ENCODE results near the gene KIF26B.
"Not testable (repeated sequence)": the region's sequence is repeated elsewhere in the genome, so short reads cannot be mapped to it uniquely, and the experiment has no call there.

KIF26B gene

DNA sequence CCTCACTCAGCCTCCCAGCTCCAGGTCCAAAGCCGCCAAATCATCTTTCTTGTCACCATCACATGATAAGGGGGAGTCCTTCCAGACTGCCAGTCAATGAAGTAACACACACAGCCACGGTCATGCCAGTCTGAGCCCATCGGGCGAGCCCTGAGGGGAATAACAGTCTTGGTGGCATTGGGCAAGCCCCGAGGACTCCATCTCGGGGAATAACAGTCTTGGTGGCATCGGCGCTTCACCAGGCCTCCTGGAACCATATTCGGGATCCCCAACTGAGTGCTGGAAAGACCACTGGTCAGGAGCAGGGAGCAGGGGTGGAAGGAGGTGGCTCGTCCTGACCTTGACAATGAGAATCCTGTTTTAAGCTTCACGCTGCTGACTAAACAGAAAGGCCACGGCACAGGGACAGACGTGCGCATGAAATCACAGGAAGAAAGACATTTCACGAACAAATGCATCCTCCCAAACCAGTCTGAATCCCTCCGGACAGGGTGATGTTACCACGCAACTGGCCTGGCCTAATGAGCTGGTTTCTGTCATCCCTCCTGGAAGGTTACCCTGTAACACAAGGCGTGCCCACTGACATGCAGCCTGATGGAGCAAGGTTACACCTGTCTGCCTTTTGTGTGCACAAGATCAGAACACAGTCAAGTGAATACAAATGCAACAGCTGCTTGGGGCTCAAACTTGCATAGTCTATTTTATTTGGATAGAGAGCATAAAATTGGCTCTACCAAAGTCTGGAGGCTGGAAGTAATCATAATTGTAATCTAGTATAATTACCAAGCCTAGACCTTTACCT, 517.4 kb downstream of the KIF26B start:
- no peak for DNase-seq
- H3K4me3 ChIP-seq (ENCODE audit: low read depth in 1 of 2, low read length in 2 of 2): no peak overlapping the region
- no peak overlapping the region for H3K4me2 ChIP-seq (ENCODE audit: insufficient read depth, low read length)
- no peaks in the 10 kb centered on the region for H3K36me3 ChIP-seq (ENCODE audit: insufficient read depth, low read length)
- H2AFZ ChIP-seq (ENCODE audit: low read depth, low read length): no peak overlapping the region
- no peaks in the 10 kb centered on the region for H3K4me1 ChIP-seq (ENCODE audit: insufficient read depth, low read length)
- no peak overlapping the region for H3K27ac ChIP-seq (ENCODE audit: low read length)
- no peaks in the 10 kb centered on the region for H3K9me3 ChIP-seq (ENCODE audit: insufficient read depth, low read length, severe bottlenecking)
- H3K79me2 ChIP-seq (ENCODE audit: insufficient read depth, low read length): no peaks in the 10 kb centered on the region
- no peak for ATAC-seq (ENCODE audit: insufficient read depth, low read depth)
- TF ChIP-seq EZH2 (IDR thresholded peaks at IDR 0.05; ENCODE audit: borderline replicate concordance, low read depth, low read length, severe bottlenecking): no peak
- TF ChIP-seq, protein P1, sequence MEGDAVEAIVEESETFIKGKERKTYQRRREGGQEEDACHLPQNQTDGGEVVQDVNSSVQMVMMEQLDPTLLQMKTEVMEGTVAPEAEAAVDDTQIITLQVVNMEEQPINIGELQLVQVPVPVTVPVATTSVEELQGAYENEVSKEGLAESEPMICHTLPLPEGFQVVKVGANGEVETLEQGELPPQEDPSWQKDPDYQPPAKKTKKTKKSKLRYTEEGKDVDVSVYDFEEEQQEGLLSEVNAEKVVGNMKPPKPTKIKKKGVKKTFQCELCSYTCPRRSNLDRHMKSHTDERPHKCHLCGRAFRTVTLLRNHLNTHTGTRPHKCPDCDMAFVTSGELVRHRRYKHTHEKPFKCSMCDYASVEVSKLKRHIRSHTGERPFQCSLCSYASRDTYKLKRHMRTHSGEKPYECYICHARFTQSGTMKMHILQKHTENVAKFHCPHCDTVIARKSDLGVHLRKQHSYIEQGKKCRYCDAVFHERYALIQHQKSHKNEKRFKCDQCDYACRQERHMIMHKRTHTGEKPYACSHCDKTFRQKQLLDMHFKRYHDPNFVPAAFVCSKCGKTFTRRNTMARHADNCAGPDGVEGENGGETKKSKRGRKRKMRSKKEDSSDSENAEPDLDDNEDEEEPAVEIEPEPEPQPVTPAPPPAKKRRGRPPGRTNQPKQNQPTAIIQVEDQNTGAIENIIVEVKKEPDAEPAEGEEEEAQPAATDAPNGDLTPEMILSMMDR (IDR thresholded peaks at IDR 0.05; ENCODE audit: borderline replicate concordance, extremely low read depth, low read length, poor library complexity, severe bottlenecking): no peak
- no peaks in the 10 kb centered on the region for H4K20me1 ChIP-seq (ENCODE audit: insufficient read depth, low read length)
- H3K9ac ChIP-seq (ENCODE audit: low read depth, low read length): no peak overlapping the region
- H3K27me3 ChIP-seq (ENCODE audit: insufficient read depth, low read length, poor library complexity): no peaks in the 10 kb centered on the region

DNA sequence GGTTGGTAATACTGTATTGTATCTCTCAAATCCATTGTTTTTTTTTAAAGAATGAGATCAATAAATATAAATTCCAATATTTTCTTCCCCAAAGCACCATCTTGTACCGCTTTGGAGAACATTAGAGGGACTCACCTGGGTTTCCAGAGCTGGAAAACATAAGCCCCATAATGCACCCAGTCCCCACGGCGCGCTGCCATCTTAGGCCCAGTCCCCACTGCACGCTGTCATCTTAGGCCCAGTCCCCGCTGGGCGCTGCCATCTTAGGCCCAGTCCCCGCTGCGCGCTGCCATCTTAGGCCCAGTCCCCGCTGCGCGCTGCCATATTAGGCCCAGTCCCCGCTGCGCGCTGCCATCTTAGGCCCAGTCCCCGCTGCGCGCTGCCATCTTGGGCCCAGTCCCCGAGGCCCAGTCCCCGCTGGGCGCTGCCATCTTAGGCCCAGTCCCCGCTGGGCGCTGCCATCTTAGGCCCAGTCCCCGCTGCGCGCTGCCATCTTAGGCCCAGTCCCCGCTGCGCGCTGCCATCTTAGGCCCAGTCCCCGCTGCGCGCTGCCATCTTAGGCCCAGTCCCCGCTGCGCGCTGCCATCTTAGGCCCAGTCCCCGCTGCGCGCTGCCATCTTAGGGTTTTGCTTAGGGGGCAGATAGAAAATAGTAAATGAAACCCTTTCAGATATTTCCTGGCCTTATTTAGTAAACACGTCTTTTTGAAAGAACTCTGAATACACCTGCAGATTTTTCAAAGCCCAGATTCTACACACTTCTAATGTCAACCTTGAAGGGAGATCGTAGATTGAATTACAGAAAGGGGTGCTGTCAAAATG, 518.3 kb downstream of the KIF26B start:
- H3K79me2 ChIP-seq (ENCODE audit: insufficient read depth, low read length); H3K4me2 ChIP-seq (ENCODE audit: insufficient read depth, low read length); H3K27ac ChIP-seq (ENCODE audit: low read length); H3K4me3 ChIP-seq (ENCODE audit: low read depth in 1 of 2, low read length in 2 of 2); H3K9me3 ChIP-seq (ENCODE audit: insufficient read depth, low read length, severe bottlenecking); H3K36me3 ChIP-seq (ENCODE audit: insufficient read depth, low read length); H4K20me1 ChIP-seq (ENCODE audit: insufficient read depth, low read length); H3K4me1 ChIP-seq (ENCODE audit: insufficient read depth, low read length); H3K9ac ChIP-seq (ENCODE audit: low read depth, low read length); ATAC-seq (ENCODE audit: insufficient read depth, low read depth); H2AFZ ChIP-seq (ENCODE audit: low read depth, low read length); H3K27me3 ChIP-seq (ENCODE audit: insufficient read depth, low read length, poor library complexity); DNase-seq: not testable (repeated sequence)

DNA sequence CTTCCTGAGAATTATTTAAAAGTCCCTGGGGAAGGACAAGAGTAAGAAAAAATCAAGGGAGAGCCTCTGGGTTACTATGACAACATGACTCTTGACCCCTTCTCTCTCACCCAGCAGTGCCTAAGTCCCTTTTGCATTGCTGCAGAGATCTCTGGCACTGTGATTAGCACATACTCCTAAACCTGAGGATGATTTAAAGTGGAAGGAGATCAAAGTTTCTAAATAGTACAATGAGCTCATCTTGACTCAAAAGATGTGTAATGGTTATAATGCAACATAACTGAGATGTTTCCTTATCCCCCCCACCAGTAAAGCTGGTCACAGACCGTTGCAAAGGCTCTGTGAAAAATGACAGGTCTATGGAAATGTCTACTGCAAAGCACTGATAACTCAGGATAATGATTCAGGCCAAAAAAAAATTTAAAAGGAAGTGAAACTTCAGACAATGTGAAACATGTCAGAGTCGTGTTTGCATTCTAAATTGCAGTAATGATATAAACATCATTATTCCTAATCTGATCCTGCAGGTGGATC, 519.2 kb downstream of the KIF26B start:
- Histone ChIP-seq H3K27ac (ENCODE audit: low read length) (no peak overlapping the region), H2AFZ (ENCODE audit: low read depth, low read length) (no peak overlapping the region), H3K4me1 (ENCODE audit: insufficient read depth, low read length) (no peaks in the 10 kb centered on the region), H3K79me2 (ENCODE audit: insufficient read depth, low read length) (no peaks in the 10 kb centered on the region), H3K4me2 (ENCODE audit: insufficient read depth, low read length) (no peak overlapping the region), H3K9ac (ENCODE audit: low read depth, low read length) (no peak overlapping the region), H3K27me3 (ENCODE audit: insufficient read depth, low read length, poor library complexity) (no peaks in the 10 kb centered on the region), H3K36me3 (ENCODE audit: insufficient read depth, low read length) (no peaks in the 10 kb centered on the region), H4K20me1 (ENCODE audit: insufficient read depth, low read length) (no peaks in the 10 kb centered on the region), H3K9me3 (ENCODE audit: insufficient read depth, low read length, severe bottlenecking) (no peaks in the 10 kb centered on the region), H3K4me3 (ENCODE audit: low read depth in 1 of 2, low read length in 2 of 2) (no peak overlapping the region)
- DNase-seq: no peak
- no peak for ATAC-seq (ENCODE audit: insufficient read depth, low read depth)
- TF ChIP-seq EZH2 (IDR thresholded peaks at IDR 0.05; ENCODE audit: borderline replicate concordance, low read depth, low read length, severe bottlenecking): no peak
- TF ChIP-seq, protein P1 (IDR thresholded peaks at IDR 0.05; ENCODE audit: borderline replicate concordance, extremely low read depth, low read length, poor library complexity, severe bottlenecking): no peak

Measured in DND-41 (cell line).